HG02973 (cell line): ENCODE data around the gene PRLR.
"Not testable (repeated sequence)": the region's sequence is repeated elsewhere in the genome, so short reads cannot be mapped to it uniquely, and the experiment has no call there.

Experiments
- ATAC-seq: cut with Tn5 transposase; IDR thresholded peaks from one replicate; pipeline ENCODE4 v1.9.1; 2021; ENCODE audit warnings: moderate library complexity; ENCODE audit not compliant: unreplicated experiment

The PRLR gene

DNA sequence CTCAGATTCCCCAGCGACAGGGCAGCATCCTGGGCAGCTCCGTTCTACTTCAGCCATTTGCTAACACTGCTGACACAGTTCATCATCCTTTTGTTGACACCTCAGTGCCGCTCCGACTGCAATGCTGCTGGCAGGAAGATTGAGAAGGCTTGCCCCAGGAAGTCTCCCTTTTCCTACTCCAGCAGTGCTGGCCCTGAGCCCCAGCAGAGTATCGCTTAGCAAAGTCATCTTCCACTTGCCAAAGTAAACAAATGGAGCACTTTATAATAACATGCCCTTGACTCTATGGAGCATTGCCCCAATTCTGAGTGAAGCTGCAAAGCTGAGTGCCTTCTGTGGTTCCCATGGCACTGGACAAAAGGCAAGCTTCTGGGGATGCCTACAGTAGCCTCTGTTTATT lies 32.2 kb downstream of the PRLR start:
- ATAC-seq, result no peak

DNA sequence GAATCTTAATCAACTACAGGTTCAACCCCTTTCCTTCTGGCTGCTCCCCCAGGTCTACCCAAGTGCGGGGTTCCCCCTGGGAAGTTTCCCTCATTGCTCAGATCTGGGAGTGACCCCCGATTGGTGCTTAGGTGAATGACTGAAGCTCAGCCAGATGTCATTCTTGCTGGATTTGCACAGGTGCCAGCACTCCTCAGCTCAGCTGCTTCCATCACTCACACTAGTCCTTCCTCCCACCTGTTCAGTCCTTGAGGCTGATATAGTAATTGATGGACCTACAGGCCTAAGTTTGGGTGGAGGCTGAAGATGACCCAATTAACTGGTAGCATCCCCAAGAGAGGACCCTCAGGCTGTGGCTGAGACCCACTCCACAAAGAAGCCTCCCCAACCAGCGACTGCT lies 32.9 kb downstream of the PRLR start:
- ATAC-seq, result no peak

DNA sequence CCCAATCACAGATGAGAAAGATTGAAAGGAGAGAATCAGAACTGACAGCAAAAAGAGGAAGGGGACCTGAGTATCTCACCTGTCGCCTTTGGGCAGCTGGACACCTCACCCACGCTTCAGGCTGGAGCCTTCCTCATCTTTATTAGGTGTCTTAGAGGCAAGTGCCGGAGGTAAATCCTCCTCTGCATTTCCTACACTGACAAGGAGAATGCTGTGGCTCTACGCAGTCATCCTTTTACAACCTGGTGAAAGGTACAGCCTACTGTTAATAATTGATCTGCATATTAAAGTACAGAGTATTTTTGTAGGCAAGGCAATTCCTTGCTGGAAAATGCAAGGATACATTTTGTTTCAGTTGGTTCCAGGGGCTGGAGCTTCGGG lies 34.8 kb downstream of the PRLR start:
- ATAC-seq, result no peak

DNA sequence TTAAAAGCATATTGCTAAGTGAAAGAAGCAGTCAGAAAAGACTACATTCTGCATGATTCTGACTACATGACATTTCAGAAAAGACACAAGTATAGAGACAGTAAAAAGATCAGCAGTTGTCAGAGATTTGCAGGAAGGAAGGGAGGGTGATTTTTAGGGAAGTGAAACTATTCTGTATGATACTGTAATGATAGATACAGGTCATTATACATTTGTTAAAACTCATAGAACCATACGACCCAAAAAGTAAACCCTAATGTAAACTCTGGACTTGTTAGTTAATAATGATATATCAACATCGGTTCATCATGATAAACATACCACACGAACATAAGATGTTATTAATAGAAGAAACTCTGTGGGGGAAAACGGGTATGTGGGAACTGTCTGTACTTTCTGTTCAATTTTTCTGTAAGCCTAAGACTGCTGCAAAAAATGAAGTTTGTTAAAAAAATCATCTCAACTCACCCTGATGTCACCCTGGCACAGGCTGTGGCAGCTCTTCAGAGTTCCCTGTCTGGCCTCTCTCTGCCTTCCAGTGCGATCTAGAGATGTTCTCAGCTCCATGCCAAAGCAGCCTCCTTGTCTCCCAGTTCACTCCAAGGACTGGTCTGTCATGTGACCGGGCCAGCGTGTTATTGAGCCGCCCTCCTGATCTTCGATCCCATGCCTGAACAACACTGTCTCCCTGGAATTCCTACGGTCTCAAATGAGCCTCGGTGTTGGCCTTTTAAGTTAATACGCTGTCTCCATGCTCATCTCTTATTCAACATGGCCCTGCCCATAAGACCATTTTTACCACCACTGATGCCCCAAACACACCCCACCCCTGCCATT lies 35.4 kb downstream of the PRLR start:
- ATAC-seq, result peak; percentile 96

DNA sequence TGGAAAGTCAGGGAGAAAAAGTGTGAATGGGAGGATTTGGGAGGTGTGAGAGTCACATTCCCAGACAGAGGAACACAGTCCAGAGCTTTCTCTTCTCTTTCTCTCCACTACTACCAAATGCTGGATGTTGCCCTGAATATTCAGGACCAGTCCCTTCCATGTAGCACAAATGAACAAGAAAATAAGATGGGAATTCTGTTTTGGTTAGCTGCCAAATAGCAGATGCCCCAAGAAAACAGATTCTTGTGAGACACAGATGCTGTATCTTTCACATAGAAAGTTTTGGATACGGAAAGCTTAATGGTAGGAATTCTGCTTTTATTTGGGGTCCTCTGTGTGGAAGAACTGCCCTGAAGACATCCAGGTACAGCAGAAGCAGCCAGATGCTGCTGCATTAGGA lies 37.8 kb downstream of the PRLR start:
- ATAC-seq, result no peak

DNA sequence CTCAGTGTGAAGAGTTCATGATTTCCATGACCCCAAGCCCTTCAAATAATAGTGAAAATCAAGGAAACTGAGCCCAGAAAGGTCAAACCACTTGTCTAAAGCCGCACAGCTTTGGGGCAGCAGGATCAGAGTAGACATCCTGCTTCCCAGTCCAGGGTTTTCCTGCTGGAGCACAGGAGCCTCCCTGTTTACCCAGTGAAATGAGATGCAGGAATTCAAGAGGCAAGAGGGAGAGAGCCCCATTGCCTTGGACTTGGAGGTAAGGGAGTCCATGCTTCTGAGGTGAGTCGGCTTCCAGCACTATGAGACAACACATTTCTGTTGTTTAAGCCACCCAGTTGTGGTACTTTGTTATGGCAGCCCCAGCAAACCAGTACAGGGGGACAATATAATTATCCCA lies 40.5 kb downstream of the PRLR start:
- not testable (repeated sequence) for ATAC-seq

DNA sequence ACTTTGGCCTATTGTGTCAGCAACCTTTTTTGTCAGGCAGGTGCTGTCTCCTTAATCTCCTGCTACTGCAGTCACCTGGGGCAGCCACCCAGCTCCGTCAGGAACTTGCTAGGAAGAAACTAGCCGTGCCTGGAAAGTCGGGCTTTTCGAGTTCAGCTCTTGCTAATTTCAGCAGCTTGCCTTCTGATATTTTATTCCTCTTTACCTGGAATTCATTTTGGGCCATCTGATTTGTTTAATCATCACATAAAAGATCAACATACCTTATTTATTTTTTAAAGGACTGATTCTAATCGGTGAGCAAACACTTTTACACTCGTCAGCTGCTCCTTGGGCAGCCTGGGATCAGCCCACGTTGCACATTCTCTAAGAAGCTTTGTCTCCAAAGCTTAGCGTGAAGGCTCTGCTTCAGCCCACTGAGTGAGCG lies 42.2 kb downstream of the PRLR start:
- no peak for ATAC-seq

DNA sequence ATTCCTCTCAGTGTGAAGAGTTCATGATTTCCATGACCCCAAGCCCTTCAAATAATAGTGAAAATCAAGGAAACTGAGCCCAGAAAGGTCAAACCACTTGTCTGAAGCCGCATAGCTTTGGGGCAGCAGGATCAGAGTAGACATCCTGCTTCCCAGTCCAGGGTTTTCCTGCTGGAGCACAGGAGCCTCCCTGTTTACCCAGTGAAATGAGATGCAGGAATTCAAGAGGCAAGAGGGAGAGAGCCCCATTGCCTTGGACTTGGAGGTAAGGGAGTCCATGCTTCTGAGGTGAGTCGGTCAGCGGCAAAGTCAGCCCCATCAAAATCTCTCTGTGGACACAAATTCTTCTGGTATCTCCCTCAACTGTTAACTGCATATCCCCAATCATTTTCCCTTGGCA lies 42.7 kb downstream of the PRLR start:
- ATAC-seq, result not testable (repeated sequence)

DNA sequence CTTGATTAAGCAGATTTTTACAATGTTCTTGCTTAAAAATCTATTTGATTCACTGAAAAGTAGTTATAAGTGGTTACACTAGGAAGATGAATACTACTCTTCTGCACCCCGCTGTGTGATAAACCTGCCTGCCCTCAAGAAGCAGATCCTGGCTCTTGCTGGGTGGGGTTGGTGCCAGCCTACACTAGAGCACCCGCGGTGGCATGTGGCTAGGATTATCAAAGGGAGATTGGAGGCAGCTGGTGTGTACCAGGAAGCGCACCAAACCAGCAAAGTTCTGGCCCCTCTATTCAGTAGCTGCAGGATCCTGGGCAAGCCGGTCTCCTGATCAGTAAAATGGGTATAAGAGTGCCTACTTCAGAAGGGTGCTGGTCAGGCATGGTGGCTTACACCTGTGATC lies 43.5 kb downstream of the PRLR start:
- no peak for ATAC-seq

DNA sequence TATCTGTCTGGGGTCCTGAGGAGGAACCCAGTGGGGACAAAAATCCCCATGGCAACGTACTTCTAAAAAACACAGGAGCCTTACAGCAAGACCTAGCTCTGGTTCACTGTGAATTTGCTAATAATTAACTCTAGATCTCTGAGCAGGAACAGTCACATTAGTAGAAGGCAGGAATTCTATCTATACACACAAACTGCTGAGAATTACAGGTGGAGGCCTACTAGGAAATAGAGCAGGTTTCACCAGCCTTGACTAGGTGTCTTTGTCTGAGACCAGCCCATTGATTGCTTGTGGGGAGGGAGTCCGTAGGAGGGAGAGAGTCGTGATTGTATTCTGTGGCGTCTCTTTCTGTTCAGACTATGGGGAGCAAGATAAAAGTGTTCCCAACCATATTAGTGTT lies 44.8 kb downstream of the PRLR start:
- no peak for ATAC-seq

DNA sequence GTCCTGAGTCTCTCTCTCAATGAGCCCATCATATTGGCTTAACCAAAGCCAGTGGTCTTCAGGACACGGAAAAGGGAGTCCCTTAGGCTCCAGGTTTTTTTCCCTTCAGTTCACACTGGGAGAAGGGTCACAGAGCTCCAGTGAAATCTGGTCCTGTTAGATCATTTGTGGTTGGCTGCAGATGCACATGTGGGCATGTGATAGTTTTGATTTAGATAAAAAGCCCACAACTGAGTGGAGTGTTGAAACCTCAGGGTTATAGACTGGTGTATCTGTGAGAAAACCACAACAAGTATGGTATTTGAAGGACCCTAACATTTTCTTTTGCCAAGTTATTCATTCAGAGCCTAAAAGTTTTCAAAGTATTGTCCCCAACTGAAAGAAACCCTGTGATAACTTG lies 46.7 kb downstream of the PRLR start:
- peak; percentile 8 for ATAC-seq

DNA sequence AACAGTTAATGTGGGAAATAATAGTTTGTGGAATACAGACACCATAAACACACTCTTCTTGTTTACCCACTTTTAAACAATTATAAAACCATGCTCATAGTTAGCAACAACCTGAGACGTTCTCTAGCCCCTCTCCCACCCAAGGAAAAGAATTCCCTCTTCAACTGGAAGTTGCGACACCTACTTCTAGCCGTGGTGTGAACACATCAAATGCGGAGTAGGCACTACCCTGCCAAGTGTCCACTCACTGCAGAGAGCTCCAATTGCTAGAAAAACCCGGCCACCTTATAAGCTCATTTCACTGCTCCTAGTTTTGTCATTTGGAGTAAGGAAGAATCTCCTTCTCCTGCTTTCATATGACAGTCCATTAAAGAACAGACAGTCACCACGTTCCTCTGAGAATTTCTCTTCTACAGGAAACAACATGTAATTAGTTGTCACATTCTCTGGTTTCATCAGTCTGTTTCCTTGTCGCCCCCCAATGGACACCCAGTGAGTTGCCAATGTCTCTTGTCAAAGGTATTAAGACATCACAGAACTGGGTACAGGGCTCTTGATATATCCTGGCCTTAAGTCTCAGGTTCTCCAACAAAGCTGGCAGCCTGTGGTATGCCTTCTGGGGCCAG lies 47.3 kb downstream of the PRLR start:
- peak; percentile 89 for ATAC-seq

DNA sequence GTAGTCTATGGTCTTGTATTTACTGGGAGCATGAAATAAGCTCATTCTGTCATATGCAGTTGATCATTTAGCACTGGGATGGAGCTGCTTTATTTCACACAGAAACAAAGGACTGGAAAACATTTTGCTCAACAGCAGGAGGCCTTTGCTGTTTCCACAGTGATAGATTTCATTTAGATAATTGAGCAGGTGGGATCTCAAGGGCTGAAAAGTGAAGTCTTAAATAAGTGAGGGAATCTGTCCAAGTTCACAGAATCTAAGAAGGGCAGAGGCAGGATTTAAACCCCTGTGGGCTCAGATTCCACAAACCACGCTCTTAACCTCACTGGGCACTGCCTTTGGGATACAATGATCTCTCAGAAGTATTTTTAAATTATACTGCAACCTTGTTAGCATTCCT lies 47.8 kb downstream of the PRLR start:
- ATAC-seq, result no peak

DNA sequence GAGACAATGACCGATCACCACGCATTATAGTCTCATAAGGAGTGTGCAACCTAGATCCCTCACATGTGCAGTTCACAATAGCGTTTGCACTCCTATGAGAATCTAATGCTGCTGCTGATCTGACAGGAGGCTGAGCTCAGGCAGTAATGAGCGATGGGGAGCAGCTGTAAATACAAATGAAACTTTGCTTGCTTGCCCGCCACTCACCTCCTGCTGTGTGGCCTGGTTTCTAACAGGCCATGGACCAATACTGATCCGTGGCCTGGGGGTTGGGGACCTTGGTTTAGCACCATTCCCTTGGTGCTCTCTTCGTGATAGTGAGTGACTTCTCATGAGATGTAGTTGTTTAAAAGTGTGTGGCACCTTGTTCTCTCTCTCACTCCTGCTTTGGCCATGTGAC lies 50.2 kb downstream of the PRLR start:
- no peak for ATAC-seq

DNA sequence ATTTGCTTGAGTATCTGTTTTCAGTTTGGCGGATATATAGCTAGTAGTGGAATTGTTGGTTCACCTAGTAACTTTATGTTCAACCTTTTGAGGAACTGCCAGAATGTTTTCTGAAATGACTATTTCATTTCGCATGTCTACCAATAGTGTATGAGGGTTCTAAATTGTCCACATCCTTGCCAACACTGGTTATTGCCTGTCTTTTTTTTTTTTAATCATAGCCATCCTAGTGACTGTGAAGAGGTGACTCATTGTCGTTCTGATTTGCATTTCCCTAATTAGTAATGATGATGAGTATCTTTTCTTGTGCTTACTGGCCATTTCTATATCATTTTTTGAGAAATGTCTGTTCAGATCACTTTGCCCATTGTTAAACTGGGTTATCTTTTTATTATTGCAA lies 52.5 kb downstream of the PRLR start:
- ATAC-seq, result no peak

DNA sequence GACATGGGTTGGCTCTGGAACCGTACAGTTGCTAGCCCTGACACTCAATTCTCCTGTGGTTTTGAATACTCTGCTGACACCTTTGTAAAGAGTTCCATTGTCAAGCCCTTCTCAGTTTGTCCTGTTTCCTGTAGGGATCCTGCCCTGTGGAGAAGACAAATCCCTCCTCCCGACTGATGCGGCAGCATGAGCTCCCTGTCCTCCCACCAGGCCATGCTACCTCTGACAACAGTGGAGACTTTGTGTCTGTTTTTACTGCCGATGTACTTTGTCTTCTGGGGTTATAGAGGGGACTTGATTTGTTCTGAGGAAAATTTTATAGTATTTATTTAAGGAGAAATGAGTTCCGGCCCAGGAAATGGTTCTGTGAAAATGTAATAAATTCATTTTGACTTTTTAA lies 57.8 kb downstream of the PRLR start:
- ATAC-seq, result no peak

DNA sequence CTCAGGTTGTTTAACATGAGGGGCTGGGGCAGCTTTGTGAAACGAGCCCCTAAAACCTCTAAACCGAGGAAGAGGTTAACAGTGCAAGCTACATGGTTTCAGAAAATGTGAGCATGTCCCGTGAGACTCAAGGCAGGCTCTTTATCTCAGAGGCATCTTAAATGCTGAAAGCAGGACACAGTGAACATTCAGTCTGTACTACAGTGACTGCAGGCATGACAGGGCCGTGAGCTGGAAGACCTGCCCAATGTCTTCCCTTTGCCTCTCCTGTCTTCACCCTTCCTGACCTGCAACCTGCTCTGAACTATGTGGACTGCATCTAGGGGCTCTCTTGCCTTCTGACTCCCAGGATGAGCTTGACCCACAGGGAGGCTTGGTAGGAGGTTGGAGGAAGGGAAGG lies 58.3 kb downstream of the PRLR start:
- ATAC-seq, result no peak

DNA sequence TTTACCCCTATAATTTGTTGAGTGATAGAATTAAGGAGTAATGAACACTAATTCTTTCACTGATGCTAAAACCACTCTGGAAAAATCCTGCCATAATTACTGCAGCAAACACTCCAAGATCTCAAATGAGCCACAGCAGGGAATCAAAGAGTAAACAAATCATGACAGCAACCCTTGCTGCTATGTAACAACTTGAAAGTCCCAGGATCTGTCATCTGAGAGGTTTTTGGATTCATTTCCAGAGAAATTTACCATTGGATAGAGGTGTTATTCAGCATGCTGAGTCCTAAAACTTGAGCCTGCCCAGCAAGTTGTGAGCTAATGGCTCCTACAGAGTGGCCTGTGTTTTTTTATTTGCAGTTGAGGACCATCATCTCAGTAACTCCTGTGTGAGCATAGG lies 59.2 kb downstream of the PRLR start:
- ATAC-seq, result no peak

DNA sequence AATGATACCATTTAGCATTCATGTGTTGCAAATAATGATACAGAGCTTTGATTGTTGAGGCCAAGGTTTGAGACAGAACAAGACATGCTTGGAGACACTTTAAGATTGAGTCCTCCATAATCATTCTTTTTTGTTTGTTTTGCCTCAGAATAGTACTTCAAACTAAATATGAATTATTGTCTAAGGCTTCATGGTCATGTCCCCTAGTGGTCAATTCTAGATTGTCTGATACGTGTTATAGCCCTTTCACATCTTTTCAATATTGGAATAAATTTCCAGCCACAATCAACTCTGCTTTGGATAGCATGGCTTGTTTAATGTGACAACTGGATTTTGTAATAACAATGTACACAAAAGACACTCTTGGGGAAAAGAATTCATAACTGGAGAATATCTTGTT lies 64.2 kb downstream of the PRLR start:
- ATAC-seq, result no peak

DNA sequence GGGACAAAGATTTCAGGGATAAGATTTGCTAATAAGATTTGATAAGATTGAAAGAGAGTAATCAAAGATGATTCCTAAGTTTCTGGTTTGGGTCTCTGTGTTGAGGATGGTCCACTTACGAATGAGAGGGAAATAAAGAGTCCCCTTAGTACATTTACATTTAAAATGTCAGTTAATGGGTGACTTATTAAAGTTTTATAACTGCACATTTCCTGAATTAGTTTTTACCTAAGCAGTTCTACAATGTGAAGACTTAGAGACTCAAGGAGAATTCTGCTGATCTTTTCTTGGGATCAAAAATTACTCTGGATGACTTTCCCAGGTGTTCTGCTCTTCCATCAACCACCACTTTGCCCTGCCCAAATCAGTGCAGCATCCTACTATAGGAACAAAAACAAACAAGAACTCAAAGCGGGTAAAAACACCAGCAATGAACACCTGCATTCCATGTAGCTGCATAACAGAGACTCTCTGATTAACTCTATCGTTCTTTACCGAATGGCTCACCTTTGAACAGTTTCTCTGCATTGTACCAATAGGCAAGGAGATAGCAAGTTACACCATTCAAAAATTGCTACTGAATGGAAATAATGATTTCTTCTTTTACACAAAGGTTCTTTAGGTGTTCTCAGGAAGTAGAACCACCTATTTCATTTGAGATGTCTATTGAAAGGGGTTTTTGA lies 65.3 kb downstream of the PRLR start:
- ATAC-seq, result no peak

DNA sequence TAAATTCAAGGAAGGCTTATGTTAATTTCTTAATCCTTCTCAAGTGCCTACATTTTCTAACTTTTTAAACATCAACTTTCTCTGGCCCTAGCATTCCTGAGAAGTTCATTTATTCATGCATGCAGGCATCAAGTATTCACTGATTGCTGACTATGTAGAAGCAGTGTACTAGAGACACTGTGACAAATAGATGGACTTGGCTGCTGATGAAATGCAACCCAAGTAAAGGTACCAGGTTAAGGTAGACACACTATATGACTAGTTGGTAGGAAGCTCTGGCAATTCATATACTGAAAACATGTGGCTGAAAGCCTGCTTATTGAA lies 66.6 kb downstream of the PRLR start:
- ATAC-seq, result no peak
